ENCODE data around the gene SGIP1.

- TF ChIP-seq POLR2A (IDR thresholded peaks at IDR 0.05) (no peak), CTCF (IDR thresholded peaks at IDR 0.05) (no peak)
Observed at GRCh38 chr1:66535061-66535460, 1.1 kb downstream of the SGIP1 start.

Data from sigmoid colon (tissue), 3 donors.